Mucosa of descending colon (tissue), 3 donors: ENCODE measurements around the gene GTSE1. TPM values are rescaled to one million over a fixed set of nuclear protein-coding genes. Genes with fewer than 3 reads are reported as not detected.
A peak's percentile ranks its signal among the peaks of the same experiment; 100 is the strongest.

Source experiments
- ATAC-seq: fragments of 200-7000 bp; cut with Tn5 transposase; one replicate; pipeline ENCODE4 v1.9.1; 2020; ENCODE audit warnings: mild to moderate bottlenecking, moderate library complexity
- DNase-seq, 3 donors: peaks; one replicate each; pipeline ENCODE4 v3.0.0-alpha.2; 2020
- H3K36me3 ChIP-seq: fragments of 200-600 bp; one replicate; pipeline ENCODE4 v1.8.0; 2021; ENCODE audit warnings: low read depth, mild to moderate bottlenecking
- H3K4me1 ChIP-seq: fragments of 200-600 bp; one replicate; pipeline ENCODE4 v1.8.0; 2021; ENCODE audit warnings: low read depth, mild to moderate bottlenecking
- H3K4me3 ChIP-seq: fragments of 200-600 bp; one replicate; pipeline ENCODE4 v1.8.0; 2021; ENCODE audit warnings: mild to moderate bottlenecking
- H3K9me3 ChIP-seq: fragments of 200-600 bp; one replicate; pipeline ENCODE4 v1.8.0; 2021; ENCODE audit warnings: mild to moderate bottlenecking
- intact Hi-C, 2 donors: fragments of 100-400 bp; cut with DNase I in 1 of 2; cut with micrococcal nuclease in 1 of 2; formaldehyde crosslinking; loops; one replicate each; pipeline versions ENCODE4 v1.11.0 to v1.11.1; 2022; cut with DNase I, micrococcal nuclease
- total RNA-seq, 3 donors: library from RNA; stranded (reverse); fragmentation: NEBNext Ultra II Directional in 2 of 3; extraction: Animal tissue kit (Norgen Biotek cat#: 25700) in 2 of 3; gene quantifications; one replicate each; pipeline versions ENCODE4 v1.2.1 to v1.2.4, GENCODE V29; 2021 to 2023
- TF ChIP-seq, protein P1 (sequence below): fragments of 200-600 bp; IDR thresholded peaks from one replicate; pipeline ENCODE4 v1.8.0; 2022; ENCODE audit warnings: antibody characterized with exemption, mild to moderate bottlenecking
- donor health status: DM: no; HTN: no; CAD: no; lungs with moderate emphysema.
- donor health status: DM: no; HTN: no; CAD: no.
- donor health status: DM: no; HTN: yes; CAD: no.

Gene GTSE1
- total RNA-seq, 3 donors from 2014 or later: 1.6 to 10.9 (median 3.6) TPM

DNA sequence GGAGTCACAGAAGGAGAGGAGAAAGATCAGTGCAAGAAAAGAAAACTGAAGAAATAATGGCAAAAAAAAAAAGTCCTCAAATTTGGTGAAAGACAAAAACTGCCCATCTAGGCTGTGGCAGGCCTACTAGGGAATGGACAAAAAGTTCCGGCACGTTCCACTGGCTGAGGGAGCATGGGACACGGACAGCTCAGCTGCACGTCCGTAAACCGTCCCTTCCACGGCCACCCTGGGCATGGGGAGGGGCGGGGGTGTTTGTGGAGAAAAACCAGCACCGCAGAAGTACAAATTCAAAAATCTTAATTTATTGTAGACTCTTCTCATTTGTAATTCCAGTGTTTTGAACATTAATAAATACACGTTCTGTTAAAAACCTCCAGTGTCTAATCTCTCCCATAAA, 64.2 kb downstream of the GTSE1 start:
- intact Hi-C loops: no loop called here
- no peaks in the 10 kb centered on the region for H3K9me3 ChIP-seq
- H3K36me3 ChIP-seq: no peaks in the 10 kb centered on the region
- no peaks in the 10 kb centered on the region for H3K4me1 ChIP-seq
- DNase-seq: peak in 1 of 3 donors; percentile 7
- TF ChIP-seq, protein P1, sequence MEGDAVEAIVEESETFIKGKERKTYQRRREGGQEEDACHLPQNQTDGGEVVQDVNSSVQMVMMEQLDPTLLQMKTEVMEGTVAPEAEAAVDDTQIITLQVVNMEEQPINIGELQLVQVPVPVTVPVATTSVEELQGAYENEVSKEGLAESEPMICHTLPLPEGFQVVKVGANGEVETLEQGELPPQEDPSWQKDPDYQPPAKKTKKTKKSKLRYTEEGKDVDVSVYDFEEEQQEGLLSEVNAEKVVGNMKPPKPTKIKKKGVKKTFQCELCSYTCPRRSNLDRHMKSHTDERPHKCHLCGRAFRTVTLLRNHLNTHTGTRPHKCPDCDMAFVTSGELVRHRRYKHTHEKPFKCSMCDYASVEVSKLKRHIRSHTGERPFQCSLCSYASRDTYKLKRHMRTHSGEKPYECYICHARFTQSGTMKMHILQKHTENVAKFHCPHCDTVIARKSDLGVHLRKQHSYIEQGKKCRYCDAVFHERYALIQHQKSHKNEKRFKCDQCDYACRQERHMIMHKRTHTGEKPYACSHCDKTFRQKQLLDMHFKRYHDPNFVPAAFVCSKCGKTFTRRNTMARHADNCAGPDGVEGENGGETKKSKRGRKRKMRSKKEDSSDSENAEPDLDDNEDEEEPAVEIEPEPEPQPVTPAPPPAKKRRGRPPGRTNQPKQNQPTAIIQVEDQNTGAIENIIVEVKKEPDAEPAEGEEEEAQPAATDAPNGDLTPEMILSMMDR: no peak
- no peak for ATAC-seq
- no peak overlapping the region for H3K4me3 ChIP-seq

DNA sequence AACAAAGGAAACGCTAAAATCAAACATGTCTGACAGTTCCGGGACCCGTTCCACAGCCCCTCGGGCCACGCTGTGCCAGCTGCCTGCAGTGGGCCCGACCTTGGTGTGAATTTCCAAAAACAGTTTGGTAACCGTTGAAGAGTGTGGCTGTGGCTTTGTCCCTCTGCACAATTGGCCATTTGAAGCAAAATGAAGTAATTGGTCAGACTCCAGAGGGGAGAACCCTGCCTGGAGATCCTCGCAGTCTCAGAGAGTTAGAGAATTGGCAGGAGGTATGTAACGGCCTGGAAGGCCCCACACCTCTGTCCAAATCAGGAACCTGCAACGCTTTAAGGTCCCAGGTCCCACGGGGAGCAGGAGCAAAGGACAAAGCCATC, 65.1 kb downstream of the GTSE1 start:
- no peak overlapping the region for H3K4me3 ChIP-seq
- peak in 1 of 3 donors; percentile 7 for DNase-seq
- H3K9me3 ChIP-seq: no peaks in the 10 kb centered on the region
- TF ChIP-seq, protein P1: no peak
- intact Hi-C loops: no loop called here
- H3K36me3 ChIP-seq: no peaks in the 10 kb centered on the region
- H3K4me1 ChIP-seq: no peaks in the 10 kb centered on the region
- ATAC-seq: no peak

DNA sequence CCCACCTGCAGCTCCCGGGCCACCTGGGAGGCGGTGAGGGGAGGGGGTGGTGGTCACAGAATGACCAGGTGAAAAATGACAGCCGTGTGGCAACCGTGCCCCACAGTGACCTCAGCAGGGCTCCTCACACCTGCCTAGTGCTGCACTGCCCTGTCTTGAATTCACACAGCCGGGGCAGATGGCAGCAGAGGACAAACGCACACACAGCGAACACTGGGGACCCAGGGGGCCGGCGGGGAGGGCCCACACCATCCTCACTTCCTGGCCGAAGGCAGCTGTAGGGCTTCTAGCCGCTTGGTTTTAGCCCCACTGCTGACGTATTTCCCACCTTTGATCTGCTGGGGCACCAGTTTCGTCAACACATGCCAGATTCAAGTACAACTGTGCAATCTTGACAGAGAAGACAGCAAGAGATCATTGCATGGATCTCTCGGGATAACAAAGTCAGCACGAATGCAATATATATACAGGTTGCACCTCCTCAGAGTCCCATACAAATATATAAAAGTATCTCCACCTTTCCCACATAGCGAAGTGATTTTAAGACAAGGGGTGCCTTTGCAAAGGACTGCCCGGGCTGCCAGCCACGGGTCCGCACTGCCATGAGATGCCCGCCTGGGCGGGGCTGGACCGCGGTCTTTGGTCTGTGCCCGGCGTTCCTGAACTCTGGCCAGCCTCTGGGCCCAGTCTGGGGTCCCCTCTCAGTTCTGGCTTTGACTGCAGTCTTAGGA, 65.7 kb downstream of the GTSE1 start:
- ATAC-seq (no peak), DNase-seq (peak in 1 of 3 donors; percentile 18)
- intact Hi-C loops: no loop called here
- H3K4me3 ChIP-seq: no peak overlapping the region
- TF ChIP-seq, protein P1: no peak
- H3K9me3 ChIP-seq: no peaks in the 10 kb centered on the region
- H3K4me1 ChIP-seq: no peaks in the 10 kb centered on the region
- no peaks in the 10 kb centered on the region for H3K36me3 ChIP-seq

DNA sequence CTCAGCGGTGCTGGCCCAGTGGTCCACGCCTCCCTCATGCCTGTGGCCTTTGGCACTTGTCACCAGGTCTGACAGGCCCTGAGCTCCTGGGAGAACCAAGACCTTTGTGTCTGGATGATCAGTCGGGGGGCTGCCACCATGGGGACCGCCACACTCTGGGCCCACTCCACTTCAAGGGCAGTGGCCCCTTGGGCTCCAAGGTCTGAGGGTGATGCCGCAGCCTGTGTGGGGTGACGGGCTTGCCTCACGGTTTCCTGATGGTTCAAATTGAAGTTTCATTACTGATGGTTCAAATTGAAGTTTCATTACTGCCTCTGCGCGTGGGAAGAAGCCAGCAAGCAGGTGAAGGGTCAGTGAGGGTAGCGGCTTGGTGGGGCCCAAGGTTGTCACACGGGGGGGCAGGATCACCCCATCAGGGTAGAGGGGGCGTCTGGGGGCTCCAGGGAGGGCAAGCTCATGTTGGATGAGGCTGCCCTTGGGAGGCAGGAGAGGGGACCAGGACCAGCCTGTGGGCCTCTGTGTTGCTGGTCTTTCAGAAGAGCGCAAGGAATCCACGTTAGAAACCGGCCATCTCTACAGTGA, 66.4 kb downstream of the GTSE1 start:
- H3K4me3 ChIP-seq: no peak overlapping the region
- ATAC-seq (no peak), DNase-seq (peak in 1 of 3 donors; percentile 25)
- no peaks in the 10 kb centered on the region for H3K4me1 ChIP-seq
- no peaks in the 10 kb centered on the region for H3K9me3 ChIP-seq
- intact Hi-C loops: no loop called here
- TF ChIP-seq, protein P1: no peak
- H3K36me3 ChIP-seq: no peaks in the 10 kb centered on the region

GRCh38 chr22:46363611-46364321, 67.1 kb downstream of the GTSE1 start:
- DNase-seq: peak in 1 of 3 donors; percentile 19
- Histone ChIP-seq H3K36me3 (no peaks in the 10 kb centered on the region), H3K4me3 (no peak overlapping the region), H3K4me1 (no peaks in the 10 kb centered on the region), H3K9me3 (no peaks in the 10 kb centered on the region)
- intact Hi-C loops: no loop called here
- TF ChIP-seq, protein P1: no peak
- ATAC-seq: no peak
